ENCODE data around the gene KIRREL3.

KIRREL3 gene

GRCh38 chr11:126630893-126631798, 369.4 kb downstream of the KIRREL3 start:
- Histone ChIP-seq H3K9me3 (ENCODE audit: control insufficient read depth, insufficient read depth, low read length) (no peaks in the 10 kb centered on the region), H3K36me3 (ENCODE audit: control insufficient read depth, insufficient read depth, low read length) (no peaks in the 10 kb centered on the region), H3K27ac (ENCODE audit: low read depth, low read length) (no peak overlapping the region), H3K27me3 (ENCODE audit: control insufficient read depth, insufficient read depth, low read length) (no peaks in the 10 kb centered on the region), H3K4me1 (ENCODE audit: control insufficient read depth, insufficient read depth, low read length) (peaks cover 14% of the 10 kb centered on the region), H3K9ac (ENCODE audit: low read depth, low read length) (no peak overlapping the region), H3K4me3 (ENCODE audit: low read depth, low read length) (no peak overlapping the region)

GRCh38 chr11:126630488-126630887, 370.1 kb downstream of the KIRREL3 start:
- Histone ChIP-seq H3K9ac (ENCODE audit: low read depth, low read length) (no peak overlapping the region), H3K4me1 (ENCODE audit: control insufficient read depth, insufficient read depth, low read length) (peaks cover 14% of the 10 kb centered on the region), H3K36me3 (ENCODE audit: control insufficient read depth, insufficient read depth, low read length) (no peaks in the 10 kb centered on the region), H3K4me3 (ENCODE audit: low read depth, low read length) (no peak overlapping the region), H3K27me3 (ENCODE audit: control insufficient read depth, insufficient read depth, low read length) (no peaks in the 10 kb centered on the region), H3K27ac (ENCODE audit: low read depth, low read length) (no peak overlapping the region), H3K9me3 (ENCODE audit: control insufficient read depth, insufficient read depth, low read length) (no peaks in the 10 kb centered on the region)

DNA sequence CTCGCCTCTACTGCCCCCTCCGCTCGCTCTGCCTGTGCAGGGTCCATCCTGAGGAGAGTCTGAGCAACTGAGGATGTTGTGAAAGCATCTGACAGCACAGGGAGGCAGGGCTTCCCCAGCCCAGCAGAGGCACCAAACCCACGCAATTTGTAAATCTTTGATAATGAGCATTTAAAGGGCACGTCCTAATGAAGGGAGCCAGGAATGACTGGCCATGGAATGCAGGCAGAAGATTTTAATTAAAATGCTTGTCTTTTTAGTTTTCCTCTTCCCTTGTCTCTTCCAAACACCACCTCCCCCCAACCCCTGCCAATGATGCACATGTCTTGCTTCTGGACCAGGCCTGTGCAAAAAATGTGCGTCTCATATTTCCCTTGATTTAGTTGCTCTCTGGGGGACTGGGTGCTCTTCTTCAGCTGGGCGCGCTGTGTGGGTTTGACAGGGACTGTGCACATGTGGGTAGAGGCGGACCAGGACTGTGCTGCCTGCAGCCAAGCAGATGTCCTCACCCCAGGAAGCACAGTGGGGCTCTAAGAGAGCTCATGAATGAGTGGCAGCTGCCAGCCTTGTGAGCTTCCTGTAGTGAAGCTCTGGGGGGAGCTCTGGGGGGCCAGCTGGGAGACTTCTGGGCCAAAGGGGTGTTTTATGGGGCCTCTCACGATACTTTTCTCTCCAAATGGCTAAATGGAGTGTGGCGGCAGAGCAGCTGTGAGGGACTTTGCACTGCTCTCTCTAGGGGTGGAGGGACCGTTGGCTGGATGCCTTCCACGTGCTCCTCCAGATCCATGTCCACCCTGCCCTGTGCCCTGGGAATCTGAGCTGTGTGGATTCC, 371.6 kb downstream of the KIRREL3 start:
- Histone ChIP-seq H3K4me1 (ENCODE audit: control insufficient read depth, insufficient read depth, low read length) (peaks cover 14% of the 10 kb centered on the region), H3K36me3 (ENCODE audit: control insufficient read depth, insufficient read depth, low read length) (no peaks in the 10 kb centered on the region)

GRCh38 chr11:126628450-126628789, 372.1 kb downstream of the KIRREL3 start:
- no peak overlapping the region for H3K27ac ChIP-seq (ENCODE audit: low read depth, low read length)
- H3K4me1 ChIP-seq (ENCODE audit: control insufficient read depth, insufficient read depth, low read length), result peaks cover 12% of the 10 kb centered on the region
- H3K36me3 ChIP-seq (ENCODE audit: control insufficient read depth, insufficient read depth, low read length), result no peaks in the 10 kb centered on the region
- no peak overlapping the region for H3K9ac ChIP-seq (ENCODE audit: low read depth, low read length)
- no peak overlapping the region for H3K4me3 ChIP-seq (ENCODE audit: low read depth, low read length)
- no peaks in the 10 kb centered on the region for H3K9me3 ChIP-seq (ENCODE audit: control insufficient read depth, insufficient read depth, low read length)
- H3K27me3 ChIP-seq (ENCODE audit: control insufficient read depth, insufficient read depth, low read length), result no peaks in the 10 kb centered on the region

More for the DNA sequence above, 371.6 kb downstream of the KIRREL3 start:
- Histone ChIP-seq H3K27me3 (ENCODE audit: control insufficient read depth, insufficient read depth, low read length) (no peaks in the 10 kb centered on the region), H3K9ac (ENCODE audit: low read depth, low read length) (no peak overlapping the region), H3K4me3 (ENCODE audit: low read depth, low read length) (no peak overlapping the region), H3K27ac (ENCODE audit: low read depth, low read length) (no peak overlapping the region), H3K9me3 (ENCODE audit: control insufficient read depth, insufficient read depth, low read length) (no peaks in the 10 kb centered on the region)

DNA sequence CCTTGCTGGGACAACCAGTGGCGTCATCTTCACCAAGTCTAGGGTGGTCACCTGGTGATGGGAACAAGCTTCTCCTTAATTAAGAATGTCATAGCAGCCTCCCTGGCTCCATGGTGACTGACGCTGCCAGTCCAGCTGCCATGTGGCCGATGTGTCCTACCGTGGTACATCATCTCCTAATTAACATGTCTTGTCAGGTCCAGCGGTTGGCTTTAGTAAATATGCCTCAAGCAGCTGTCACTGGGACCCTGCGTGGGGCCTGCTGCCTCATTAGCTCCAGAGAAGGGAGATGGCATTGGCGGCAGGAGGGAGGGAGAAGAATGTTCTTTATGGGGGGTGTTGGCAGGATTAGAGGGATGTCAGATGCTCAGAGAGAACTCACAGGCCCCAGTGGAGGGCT, 373.1 kb downstream of the KIRREL3 start:
- H3K27ac ChIP-seq (ENCODE audit: low read depth, low read length), result no peak overlapping the region
- H3K9me3 ChIP-seq (ENCODE audit: control insufficient read depth, insufficient read depth, low read length), result no peaks in the 10 kb centered on the region
- H3K36me3 ChIP-seq (ENCODE audit: control insufficient read depth, insufficient read depth, low read length), result no peaks in the 10 kb centered on the region
- peaks cover 11% of the 10 kb centered on the region for H3K4me1 ChIP-seq (ENCODE audit: control insufficient read depth, insufficient read depth, low read length)
- no peak overlapping the region for H3K4me3 ChIP-seq (ENCODE audit: low read depth, low read length)
- H3K27me3 ChIP-seq (ENCODE audit: control insufficient read depth, insufficient read depth, low read length), result no peaks in the 10 kb centered on the region
- no peak overlapping the region for H3K9ac ChIP-seq (ENCODE audit: low read depth, low read length)

DNA sequence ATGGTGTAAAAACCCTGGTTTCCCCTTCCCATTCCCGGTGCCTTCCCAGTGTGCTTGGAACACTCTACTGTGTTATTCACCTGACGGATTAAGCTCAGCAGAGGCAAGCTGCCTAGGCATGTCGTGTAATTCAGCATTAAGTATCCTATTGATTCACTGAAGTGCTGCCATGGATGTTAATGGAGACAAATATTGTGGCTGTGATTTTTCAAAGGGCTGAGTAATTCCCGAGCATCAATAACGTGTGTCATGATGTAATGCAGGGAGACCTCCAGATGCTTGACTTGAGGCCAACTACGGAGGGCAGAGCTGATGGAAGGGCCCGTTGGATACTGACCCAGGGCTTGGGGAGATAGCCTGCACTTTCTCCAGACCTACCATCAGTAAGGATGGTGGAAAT, 376.1 kb downstream of the KIRREL3 start:
- Histone ChIP-seq H3K4me3 (ENCODE audit: low read depth, low read length) (no peak overlapping the region), H3K27ac (ENCODE audit: low read depth, low read length) (no peak overlapping the region), H3K9me3 (ENCODE audit: control insufficient read depth, insufficient read depth, low read length) (no peaks in the 10 kb centered on the region), H3K9ac (ENCODE audit: low read depth, low read length) (no peak overlapping the region), H3K4me1 (ENCODE audit: control insufficient read depth, insufficient read depth, low read length) (peaks cover 5% of the 10 kb centered on the region), H3K36me3 (ENCODE audit: control insufficient read depth, insufficient read depth, low read length) (no peaks in the 10 kb centered on the region), H3K27me3 (ENCODE audit: control insufficient read depth, insufficient read depth, low read length) (no peaks in the 10 kb centered on the region)

GRCh38 chr11:126619516-126619915, 381.1 kb downstream of the KIRREL3 start:
- Histone ChIP-seq H3K9ac (ENCODE audit: low read depth, low read length) (no peak overlapping the region), H3K9me3 (ENCODE audit: control insufficient read depth, insufficient read depth, low read length) (no peaks in the 10 kb centered on the region)

DNA sequence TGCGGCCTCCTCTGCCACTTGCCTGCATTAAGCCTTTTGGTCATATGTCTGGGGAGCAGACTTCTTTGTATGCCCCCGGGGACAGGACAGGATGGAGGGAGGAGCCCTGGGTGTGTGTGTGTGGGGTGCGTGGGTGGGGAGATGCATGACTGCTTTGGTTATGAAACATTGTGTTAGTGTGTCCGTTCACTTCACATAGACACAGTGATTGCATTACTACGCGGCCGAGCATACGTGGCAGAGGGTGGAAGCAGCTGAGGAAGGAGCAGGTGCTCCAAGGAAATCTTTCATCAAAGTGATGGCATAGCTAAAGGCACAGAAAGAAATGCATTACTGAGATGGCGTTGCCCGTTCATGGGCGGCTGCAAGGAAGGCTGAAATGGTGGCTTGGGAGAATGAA, 384.7 kb downstream of the KIRREL3 start:
- Histone ChIP-seq H3K4me1 (ENCODE audit: control insufficient read depth, insufficient read depth, low read length) (no peaks in the 10 kb centered on the region), H3K9ac (ENCODE audit: low read depth, low read length) (no peak overlapping the region), H3K27ac (ENCODE audit: low read depth, low read length) (no peak overlapping the region)

More at GRCh38 chr11:126619516-126619915, 381.1 kb downstream of the KIRREL3 start:
- Histone ChIP-seq H3K27me3 (ENCODE audit: control insufficient read depth, insufficient read depth, low read length) (no peaks in the 10 kb centered on the region), H3K27ac (ENCODE audit: low read depth, low read length) (no peak overlapping the region), H3K36me3 (ENCODE audit: control insufficient read depth, insufficient read depth, low read length) (no peaks in the 10 kb centered on the region), H3K4me1 (ENCODE audit: control insufficient read depth, insufficient read depth, low read length) (no peaks in the 10 kb centered on the region), H3K4me3 (ENCODE audit: low read depth, low read length) (no peak overlapping the region)

GRCh38 chr11:126613272-126613671, 387.3 kb downstream of the KIRREL3 start:
- Histone ChIP-seq H3K4me1 (ENCODE audit: control insufficient read depth, insufficient read depth, low read length) (peaks cover 7% of the 10 kb centered on the region; the same call in 1 of the 2 replicates), H3K9me3 (ENCODE audit: control insufficient read depth, insufficient read depth, low read length) (no peaks in the 10 kb centered on the region), H3K27ac (ENCODE audit: low read depth, low read length) (no peak overlapping the region), H3K27me3 (ENCODE audit: control insufficient read depth, insufficient read depth, low read length) (no peaks in the 10 kb centered on the region), H3K36me3 (ENCODE audit: control insufficient read depth, insufficient read depth, low read length) (no peaks in the 10 kb centered on the region), H3K4me3 (ENCODE audit: low read depth, low read length) (no peak overlapping the region), H3K9ac (ENCODE audit: low read depth, low read length) (no peak overlapping the region)

More for the DNA sequence above, 384.7 kb downstream of the KIRREL3 start:
- H3K9me3 ChIP-seq (ENCODE audit: control insufficient read depth, insufficient read depth, low read length), result no peaks in the 10 kb centered on the region
- H3K27me3 ChIP-seq (ENCODE audit: control insufficient read depth, insufficient read depth, low read length), result no peaks in the 10 kb centered on the region
- H3K4me3 ChIP-seq (ENCODE audit: low read depth, low read length), result no peak overlapping the region
- no peaks in the 10 kb centered on the region for H3K36me3 ChIP-seq (ENCODE audit: control insufficient read depth, insufficient read depth, low read length)

DNA sequence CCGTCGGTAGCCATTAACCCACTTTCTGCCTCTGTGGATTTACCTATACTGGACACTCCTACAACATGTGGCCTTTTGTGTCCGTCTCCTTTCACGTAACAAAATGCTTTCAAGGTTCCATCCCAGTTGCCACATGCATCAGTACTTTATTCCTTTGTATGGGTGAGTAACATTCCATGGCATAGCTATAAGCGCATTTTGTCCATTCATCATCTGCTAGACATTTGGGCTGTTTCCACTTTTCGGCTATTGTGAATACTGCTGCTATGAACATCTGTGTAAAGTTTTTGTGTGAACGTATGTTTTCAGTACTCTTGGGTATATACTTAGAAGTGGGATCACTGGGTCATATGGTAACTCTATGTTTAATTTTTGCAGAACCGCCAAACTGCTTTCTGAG, 387.9 kb downstream of the KIRREL3 start:
- Histone ChIP-seq H3K27ac (ENCODE audit: low read depth, low read length) (no peak overlapping the region), H3K36me3 (ENCODE audit: control insufficient read depth, insufficient read depth, low read length) (no peaks in the 10 kb centered on the region), H3K9ac (ENCODE audit: low read depth, low read length) (no peak overlapping the region), H3K9me3 (ENCODE audit: control insufficient read depth, insufficient read depth, low read length) (no peaks in the 10 kb centered on the region), H3K4me1 (ENCODE audit: control insufficient read depth, insufficient read depth, low read length) (peaks cover 12% of the 10 kb centered on the region; the same call in 1 of the 2 replicates), H3K27me3 (ENCODE audit: control insufficient read depth, insufficient read depth, low read length) (no peaks in the 10 kb centered on the region), H3K4me3 (ENCODE audit: low read depth, low read length) (no peak overlapping the region)

GRCh38 chr11:126611438-126611837, 389.1 kb downstream of the KIRREL3 start:
- Histone ChIP-seq H3K27ac (ENCODE audit: low read depth, low read length) (no peak overlapping the region), H3K4me1 (ENCODE audit: control insufficient read depth, insufficient read depth, low read length) (peaks cover 16% of the 10 kb centered on the region; the same call in 1 of the 2 replicates), H3K4me3 (ENCODE audit: low read depth, low read length) (no peak overlapping the region), H3K36me3 (ENCODE audit: control insufficient read depth, insufficient read depth, low read length) (no peaks in the 10 kb centered on the region), H3K27me3 (ENCODE audit: control insufficient read depth, insufficient read depth, low read length) (no peaks in the 10 kb centered on the region), H3K9me3 (ENCODE audit: control insufficient read depth, insufficient read depth, low read length) (no peaks in the 10 kb centered on the region), H3K9ac (ENCODE audit: low read depth, low read length) (no peak overlapping the region)

Measured in HUES48 (cell line).